HG03342 (cell line): ENCODE data around the gene STRIP2.
"Not testable (repeated sequence)": the region's sequence is repeated elsewhere in the genome, so short reads cannot be mapped to it uniquely, and the experiment has no call there.

Experiments
- ATAC-seq: cut with Tn5 transposase; IDR thresholded peaks from one replicate; pipeline ENCODE4 v1.9.1; 2021; ENCODE audit warnings: mild to moderate bottlenecking, moderate library complexity; ENCODE audit not compliant: unreplicated experiment

STRIP2 gene

GRCh38 chr7:129433847-129434674 is at the start of gene STRIP2:
Gene STRIP2, plus strand, starts transcription at chr7:129434432. Its CDS starts 41 bp downstream, at chr7:129434473.
- ATAC-seq = peak; percentile 95

GRCh38 chr7:129385116-129385515 is 49.1 kb upstream of the STRIP2 start:
- no peak for ATAC-seq

- ATAC-seq = no peak
These were observed 48.6 kb upstream of the STRIP2 start for GRCh38 chr7:129385598-129385997.

GRCh38 chr7:129386506-129386905 is 47.7 kb upstream of the STRIP2 start:
- ATAC-seq = no peak

- no peak for ATAC-seq
These were observed 46.7 kb upstream of the STRIP2 start for GRCh38 chr7:129387537-129387936.

GRCh38 chr7:129388333-129389098 is 45.7 kb upstream of the STRIP2 start:
- ATAC-seq = no peak

GRCh38 chr7:129389829-129390228 is 44.4 kb upstream of the STRIP2 start:
- no peak for ATAC-seq

GRCh38 chr7:129390314-129390713 is 43.9 kb upstream of the STRIP2 start:
- ATAC-seq = no peak

- no peak for ATAC-seq
These were observed 42.6 kb upstream of the STRIP2 start for GRCh38 chr7:129391546-129392171.

- no peak for ATAC-seq
These were observed 41.0 kb upstream of the STRIP2 start for GRCh38 chr7:129393255-129393654.

GRCh38 chr7:129394101-129394500 is 40.1 kb upstream of the STRIP2 start:
- no peak for ATAC-seq

GRCh38 chr7:129394982-129395914 is 39.0 kb upstream of the STRIP2 start:
- no peak for ATAC-seq

GRCh38 chr7:129401228-129401966 is 32.8 kb upstream of the STRIP2 start:
- ATAC-seq = no peak

- ATAC-seq = no peak
These were observed 32.0 kb upstream of the STRIP2 start for GRCh38 chr7:129401967-129402860.

- ATAC-seq = no peak
These were observed 28.7 kb upstream of the STRIP2 start for GRCh38 chr7:129405527-129405926.

- ATAC-seq = not testable (repeated sequence)
These were observed 24.0 kb upstream of the STRIP2 start for GRCh38 chr7:129410238-129410637.

GRCh38 chr7:129412501-129412900 is 21.7 kb upstream of the STRIP2 start:
- ATAC-seq = no peak

- no peak for ATAC-seq
These were observed 17.2 kb upstream of the STRIP2 start for GRCh38 chr7:129417073-129417472.
